GM19438 (cell line): Measurements from ENCODE around the gene ZNF3.

Experiments
- ATAC-seq: cut with Tn5 transposase; IDR thresholded peaks from one replicate; pipeline ENCODE4 v1.9.1; 2021; ENCODE audit warnings: low read depth; ENCODE audit not compliant: unreplicated experiment

ZNF3 gene

DNA sequence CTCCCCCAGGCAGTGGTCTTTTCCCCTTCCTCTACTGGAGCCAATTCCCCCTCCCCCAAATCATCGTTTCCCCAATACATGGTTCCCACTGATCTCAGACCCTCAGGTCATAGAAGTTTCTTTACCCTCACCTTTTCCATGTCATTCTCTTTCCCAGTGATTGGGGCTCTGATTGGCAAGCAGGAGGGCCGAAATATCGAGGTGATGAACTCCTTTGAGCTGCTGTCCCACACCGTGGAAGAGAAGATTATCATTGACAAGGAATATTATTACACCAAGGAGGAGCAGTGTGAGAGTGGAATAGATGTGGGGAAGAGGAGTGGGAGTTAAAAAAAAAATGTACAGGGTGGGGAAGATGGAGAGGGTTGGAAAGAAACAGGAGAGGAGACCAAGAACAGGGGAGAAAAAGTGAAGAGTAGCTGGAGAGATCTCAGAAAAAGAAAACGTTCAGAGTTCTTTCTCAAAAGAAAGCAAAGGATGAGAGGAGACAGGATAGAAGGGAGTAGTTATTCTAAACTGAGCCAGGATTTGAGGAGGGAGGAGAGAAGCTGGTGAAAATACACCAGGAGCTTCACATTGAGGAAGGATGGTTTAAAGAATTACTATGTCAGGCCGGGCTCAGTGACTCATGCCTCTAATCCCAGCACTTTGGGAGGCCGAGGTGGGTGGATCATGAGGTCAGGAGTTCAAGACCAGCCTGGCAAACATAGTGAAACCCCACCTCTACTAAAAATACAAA lies 8.1 kb upstream of the ZNF3 start:
- ATAC-seq, result no peak

DNA sequence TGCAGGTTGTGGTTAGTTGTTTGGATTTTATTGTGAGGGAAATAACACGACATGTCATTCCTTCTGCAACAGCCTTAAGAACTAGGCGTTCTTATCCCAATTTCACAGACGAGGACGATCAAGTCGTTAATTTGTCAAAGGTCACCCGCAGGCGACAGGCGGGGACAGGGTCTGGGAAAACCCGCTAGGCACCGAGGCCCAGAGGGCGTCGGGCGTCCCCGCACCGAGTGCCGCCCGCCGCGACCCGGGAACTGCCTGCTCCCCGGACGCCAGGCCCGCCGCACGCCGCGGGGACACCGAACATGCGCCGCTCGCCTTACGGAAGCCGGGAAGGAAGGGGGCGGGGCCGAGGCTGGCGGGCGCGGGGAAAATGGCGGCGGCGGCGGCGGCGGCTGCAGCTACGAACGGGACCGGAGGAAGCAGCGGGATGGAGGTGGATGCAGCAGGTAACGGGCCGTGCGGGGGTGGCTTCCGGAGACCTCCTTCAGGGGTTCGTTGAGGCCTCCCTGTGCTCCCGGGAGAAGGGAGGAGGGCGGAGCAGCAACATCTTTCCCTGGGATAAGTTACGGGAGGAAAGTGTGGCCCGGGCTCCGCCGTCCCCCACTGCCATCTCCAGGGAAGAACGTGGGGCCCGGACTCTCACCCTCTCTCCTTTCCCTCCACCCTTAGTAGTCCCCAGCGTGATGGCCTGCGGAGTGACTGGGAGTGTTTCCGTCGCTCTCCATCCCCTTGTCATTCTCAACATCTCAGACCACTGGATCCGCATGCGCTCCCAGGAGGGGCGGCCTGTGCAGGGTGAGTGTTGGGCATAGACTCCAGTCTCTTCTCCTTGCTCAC lies 7.3 kb upstream of the ZNF3 start, which contains the start of gene COPS6:
TSS of gene COPS6 (plus strand) at position 349 of the 837 bp plus-strand sequence. CDS start at position 371, 22 bp downstream.
- peak; percentile 47 for ATAC-seq

DNA sequence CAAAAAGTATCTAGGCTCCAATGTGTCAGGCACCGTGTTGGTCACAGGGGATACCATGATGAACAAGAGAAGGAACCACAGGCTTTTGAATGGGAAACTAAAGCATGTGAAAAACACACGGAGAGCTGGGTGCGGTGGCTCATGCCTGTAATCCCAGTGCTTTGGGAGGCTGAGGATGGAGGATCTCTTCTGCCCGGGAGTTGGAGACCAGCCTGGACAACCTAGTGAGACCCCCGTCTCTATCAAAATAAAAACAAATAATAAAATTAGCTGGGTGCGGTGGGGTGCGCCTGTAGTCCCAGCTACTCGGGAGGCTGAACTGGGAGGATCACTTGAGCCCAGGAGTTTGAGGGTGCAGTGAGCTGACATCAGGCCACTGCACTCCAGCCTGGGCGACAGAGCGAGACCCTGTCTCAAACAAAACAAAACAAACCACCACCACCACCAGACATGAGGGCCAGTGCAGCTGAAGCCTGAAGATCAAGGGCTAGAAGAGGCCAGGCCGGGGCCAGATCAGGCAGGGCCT lies 6.6 kb upstream of the ZNF3 start:
- no peak for ATAC-seq

DNA sequence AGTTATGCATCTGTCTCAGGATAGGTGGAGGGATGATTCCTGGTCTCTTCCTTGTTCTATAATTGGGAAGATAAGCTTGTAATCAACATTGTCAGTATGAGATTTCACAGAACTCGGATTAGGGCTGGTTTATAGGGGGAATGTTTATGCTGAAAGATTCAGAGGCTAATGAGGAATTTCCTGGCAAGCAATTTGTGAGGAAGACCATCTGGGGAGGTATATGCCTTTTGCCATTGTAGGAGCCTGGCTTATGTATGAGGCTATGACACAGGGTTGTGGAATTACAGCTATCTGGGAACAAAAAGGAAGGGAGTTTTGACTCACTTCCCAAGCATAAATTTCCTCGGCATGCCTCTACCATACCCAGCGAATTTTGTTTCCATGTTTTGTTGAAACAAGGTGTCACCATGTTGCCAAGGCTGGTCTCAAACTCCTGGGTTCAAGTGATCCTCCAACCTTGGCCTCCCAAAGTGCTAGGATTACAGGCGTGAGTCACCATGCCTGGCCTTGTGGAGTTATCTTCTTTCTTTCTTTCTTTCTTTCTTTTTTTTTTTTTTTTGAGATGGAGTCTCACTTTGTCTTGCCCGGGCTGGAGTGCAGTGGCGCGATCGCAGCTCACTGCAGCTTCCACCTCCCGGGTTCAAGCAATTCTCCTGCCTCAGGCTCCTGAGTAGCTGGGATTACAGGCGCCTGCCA lies 5.7 kb upstream of the ZNF3 start:
- no peak for ATAC-seq

DNA sequence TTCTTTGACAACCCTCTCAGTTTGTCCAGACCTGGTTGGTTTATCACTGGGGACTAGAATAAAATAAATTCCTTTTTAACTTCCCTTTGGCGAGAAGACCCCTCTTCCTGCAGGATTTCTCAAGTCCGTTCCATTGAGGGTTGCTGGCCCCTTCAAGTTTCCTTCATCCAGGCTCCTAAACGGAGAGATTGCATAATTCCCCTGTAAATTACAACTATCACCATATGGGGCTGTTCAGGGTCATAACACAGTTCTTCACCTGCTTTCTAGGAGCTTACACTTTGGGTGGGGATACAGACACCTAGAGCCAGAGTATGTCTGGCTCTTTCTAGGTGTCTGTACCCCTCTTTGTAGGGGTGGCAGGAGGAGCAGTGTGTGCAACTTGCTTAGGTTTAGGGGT lies 4.0 kb upstream of the ZNF3 start:
- no peak for ATAC-seq

DNA sequence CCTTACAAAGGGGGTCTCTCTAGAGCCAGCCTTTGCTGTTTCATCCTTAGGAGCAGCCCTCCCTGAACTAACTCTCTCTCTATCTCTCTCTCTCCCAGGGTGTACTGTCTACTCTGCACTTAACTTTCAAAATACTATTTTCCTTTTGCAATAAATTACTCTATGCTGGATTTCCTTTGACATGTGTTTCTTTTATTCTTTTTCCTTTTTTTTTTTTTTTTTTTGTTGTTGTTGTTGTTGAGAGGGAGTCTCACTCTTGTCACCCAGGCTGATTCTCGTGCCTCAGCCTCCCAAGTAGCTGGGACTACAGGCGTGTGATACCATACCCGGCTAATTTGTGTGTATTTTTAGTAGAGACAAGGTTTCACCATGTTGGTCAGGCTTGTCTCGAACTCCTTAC lies 1.5 kb upstream of the ZNF3 start:
- ATAC-seq, result no peak

DNA sequence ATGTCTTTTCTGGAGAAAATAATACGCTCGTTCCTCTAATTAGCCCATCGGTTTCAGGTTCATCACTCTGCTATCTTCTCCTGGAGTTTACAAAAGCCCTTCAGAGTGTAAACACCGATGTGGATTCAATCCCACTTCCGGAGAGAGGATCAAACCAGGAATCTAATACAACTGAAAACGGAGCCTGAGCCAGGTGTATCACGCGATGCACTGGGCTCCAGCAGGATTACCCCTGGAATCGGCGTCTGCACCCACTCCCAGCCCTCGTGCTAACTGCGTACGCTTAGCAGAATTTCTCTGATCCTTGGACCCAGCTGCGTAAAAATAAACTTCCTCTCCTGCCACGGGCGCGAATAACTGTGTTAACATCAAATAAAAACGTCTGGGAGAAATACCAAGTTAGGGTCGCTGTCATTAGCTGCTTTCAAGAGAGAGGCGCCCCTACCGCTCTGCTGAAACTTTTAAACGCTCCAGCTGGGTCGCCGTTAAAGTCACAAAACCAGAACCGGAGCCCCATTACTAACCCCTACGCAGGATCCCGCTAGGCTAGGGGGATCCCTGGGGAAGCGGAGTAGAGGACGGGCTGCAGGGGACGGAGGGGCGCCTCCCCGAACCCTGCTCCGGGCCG lies 502 bp downstream of the ZNF3 start:
- ATAC-seq, result peak; percentile 22

DNA sequence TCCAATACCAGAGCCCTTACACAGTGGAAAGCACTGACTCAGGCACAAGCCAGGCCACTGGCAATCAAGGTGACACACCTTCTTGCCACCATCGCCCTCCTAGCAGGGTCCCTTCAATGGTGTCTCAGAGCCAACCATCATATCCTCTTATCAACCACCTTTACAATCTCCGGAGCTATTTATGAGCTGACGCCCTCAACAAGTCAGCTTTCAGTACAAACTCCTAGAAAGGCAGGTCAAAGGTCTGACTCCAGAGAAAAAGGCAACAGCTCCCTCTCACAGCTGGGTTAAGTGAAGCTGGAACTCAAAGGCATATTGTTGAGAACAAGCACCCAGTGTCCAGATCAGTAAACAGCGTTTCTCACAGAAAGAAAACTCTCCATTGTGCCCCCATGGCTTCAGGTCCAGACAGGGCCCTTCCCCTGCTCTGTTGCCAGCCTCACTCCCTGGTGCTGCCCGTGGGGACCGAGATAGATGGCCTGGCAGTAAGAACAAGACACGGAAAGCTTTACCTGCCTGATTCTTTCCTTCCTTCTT lies 2.4 kb downstream of the ZNF3 start:
- ATAC-seq, result no peak

DNA sequence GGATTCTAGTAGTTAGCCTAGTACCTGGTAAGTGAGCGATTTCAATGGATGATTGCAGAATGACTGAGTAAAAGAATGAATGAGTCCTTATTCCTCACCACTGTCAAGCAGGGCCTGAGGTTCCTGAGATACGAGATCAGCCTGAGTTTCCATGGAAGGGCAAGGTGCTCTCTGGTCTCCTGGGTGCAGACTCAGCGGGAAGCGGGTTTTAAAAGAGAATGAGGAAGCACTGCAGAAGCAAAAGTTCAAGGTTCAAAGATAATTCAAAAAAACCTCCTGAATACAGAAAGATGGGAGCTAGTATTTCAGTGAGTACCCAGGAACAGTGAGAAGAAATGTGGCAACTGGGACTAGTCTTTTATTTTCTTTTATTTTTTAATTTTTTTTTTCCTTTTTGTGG lies 4.3 kb downstream of the ZNF3 start:
- no peak for ATAC-seq

DNA sequence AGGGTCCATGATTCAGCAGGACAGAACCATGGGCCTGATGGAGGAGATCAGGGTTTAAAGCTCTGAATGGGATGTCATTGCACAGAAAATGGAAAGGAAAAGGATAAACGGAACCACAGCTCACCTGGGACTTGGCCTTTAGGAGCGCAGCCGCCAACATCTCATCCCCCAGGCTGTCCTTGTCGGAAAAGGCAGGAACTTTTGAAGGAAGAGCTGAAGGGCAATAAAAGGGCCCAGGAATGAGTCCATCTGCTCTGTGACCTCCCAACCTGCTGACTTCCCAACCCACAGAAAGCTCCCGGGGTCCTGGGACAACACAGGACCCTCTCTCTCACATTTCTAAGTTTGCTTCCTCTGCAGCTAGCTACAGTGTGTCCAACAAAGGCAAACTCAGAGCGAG lies 6.1 kb downstream of the ZNF3 start:
- ATAC-seq, result no peak

DNA sequence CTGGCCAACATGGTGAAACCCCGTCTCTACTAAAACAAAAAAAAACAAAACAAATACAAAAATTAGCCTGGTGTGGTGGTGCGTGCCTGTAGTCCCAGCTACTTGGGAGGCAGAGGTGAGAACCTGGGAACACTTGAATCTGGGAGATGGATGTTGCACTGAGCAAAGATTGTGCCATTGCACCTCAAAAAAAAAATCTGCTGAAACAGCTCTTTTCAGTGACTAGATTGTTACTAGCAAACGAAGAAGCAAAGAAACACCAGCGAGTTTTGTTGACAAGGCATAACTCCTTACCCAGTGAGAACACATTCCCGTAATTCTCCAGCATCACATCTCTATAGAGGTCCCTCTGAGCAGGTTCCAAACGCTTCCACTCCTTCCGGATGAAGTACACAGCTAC lies 6.7 kb downstream of the ZNF3 start:
- ATAC-seq, result no peak

DNA sequence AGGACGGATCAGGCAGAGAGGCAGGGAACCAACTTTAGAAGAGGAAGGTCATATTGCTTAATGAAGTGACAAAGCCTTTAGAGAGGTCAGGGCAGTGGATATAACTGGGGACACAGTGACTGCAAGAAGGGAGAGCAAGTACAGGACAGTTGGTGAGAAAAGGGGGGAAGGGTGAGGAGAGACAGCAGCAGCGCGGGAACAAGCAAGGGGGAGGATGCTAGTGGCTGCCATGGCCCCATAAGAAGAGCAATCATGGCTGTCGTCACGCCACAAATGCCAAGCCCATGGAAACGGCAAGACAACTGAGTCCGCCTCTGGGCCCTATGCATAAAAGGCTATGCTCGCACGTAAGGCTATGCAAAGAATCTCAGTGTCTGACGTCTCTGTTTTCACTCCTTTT lies 9.1 kb downstream of the ZNF3 start:
- no peak for ATAC-seq

DNA sequence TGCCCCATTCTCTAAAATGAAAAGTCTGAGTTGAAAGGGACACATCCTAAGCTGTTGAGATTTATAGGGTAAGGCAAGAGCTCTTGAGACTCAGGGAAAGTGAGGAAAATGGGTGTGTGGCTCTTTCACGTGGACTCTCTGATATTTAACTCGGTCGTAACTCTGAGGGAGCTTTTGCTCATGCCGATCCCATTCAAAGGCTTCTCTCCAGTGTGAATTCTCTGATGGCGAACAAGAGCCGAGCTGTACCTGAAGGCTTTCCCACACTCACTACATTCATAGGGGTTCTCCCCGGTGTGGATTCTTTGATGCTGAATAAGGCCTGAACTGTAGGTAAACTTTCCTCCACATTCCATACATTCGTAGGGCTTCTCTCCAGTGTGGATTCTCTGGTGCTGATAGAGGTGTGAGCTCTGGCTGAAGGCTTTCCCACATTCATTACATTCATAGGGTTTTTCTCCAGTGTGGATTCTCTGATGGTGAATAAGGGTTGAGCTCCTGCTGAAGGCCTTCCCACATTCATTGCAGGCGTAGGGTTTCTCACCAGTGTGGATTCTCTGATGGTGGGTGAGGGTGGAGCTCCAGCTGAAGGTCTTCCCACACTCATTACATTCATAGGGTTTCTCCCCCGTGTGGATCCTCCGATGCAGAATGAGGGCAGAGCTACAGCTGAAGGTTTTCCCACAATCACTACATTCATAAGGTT lies 10.4 kb downstream of the ZNF3 start:
- ATAC-seq, result no peak

DNA sequence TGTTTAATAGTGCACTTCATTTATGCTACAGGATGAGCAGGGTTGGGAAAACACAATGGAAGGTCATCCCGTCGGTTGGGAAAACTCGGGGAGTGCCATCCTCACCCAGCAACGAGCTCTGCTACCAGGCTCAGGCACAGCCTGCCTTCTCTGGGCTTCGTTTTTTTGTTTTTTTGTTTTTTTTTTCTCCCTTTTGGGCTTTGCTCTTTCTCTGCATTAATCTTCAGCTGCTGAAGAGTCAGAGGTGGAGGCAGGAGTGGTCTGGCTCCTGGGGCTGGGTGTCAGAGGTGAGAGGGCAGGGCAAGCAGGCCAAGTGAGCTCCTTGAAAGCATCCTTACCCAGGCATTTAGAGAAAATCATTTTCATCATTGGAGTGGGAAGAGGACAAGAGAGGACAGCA lies 11.5 kb downstream of the ZNF3 start:
- no peak for ATAC-seq

DNA sequence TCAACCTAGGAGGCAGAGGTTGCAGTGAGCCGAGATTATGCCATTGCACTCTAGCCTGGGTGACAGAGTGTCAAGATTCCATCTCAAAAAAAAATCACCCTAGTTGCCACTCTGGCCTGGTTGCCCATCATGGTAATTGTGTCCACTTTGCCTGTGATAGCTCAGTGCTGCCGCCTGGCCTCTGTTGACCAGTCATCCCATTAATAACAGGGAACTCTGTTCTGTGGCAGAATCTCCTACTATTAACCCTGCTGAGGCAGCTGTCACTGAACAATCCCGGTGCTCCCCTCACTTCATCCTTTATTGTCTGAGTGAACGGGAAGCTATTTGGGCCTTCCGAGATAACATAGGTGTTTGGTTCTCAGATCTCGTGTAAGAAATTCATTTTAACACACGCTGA lies 14.6 kb downstream of the ZNF3 start:
- ATAC-seq, result no peak

DNA sequence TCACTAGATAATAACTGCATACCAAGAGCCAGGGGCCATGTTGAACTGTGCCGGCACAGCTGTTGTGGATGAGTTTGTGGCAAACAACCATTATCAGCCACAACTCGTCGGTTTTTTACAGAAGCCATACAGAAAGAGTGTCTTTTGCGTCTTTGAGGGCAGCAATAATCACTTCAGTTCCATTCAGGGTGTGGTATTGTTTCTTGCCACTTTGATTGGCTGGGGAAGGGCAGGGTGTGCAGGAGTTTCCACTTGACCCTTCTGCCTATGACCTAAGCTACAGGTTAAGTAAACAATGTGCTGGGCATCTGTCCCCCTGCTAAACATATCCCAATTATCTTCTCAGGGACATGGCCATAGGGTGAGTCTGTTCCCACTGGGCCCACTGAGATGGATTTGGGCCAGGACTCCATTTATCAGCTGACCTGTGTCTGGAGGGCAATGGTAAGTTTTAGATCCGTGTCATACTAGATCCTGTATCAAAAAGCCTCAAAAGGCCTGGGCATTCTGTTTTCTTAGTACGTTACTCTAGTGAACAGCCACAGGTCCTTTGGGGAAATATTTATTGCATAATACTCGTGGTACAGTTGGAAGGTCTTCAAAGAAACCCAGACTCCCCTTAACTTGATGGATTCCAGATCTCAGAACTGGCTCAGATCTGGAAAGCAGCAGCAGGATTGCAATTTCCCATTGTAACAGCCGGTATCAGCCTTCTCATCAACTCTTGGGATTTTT lies 15.9 kb downstream of the ZNF3 start:
- no peak for ATAC-seq

DNA sequence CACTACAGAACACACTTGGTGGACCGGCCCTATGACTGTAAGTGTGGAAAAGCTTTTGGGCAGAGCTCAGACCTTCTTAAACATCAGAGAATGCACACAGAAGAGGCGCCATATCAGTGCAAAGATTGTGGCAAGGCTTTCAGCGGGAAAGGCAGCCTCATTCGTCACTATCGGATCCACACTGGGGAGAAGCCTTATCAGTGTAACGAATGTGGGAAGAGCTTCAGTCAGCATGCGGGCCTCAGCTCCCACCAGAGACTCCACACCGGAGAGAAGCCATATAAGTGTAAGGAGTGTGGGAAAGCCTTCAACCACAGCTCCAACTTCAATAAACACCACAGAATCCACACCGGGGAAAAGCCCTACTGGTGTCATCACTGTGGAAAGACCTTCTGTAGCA lies 17.4 kb downstream of the ZNF3 start:
- ATAC-seq, result no peak

DNA sequence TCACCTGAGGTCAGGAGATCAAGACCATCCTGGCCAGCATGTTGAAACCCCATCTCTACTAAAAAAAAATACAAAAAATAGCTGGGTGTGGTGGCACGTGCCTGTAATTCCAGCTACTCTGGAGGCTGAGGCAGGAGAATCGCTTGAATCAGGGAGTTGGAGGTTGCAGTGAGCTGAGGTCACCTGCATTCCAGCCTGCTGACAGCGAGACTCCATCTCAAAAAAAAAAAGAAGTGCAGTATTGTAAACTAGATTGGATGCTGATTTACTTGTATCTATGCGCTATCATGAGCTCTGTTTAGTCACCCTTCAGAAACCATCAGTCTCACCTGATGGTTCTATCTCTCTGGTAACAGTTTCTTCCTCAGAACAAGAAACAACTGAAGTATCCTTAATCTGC lies 18.1 kb downstream of the ZNF3 start:
- ATAC-seq, result no peak

DNA sequence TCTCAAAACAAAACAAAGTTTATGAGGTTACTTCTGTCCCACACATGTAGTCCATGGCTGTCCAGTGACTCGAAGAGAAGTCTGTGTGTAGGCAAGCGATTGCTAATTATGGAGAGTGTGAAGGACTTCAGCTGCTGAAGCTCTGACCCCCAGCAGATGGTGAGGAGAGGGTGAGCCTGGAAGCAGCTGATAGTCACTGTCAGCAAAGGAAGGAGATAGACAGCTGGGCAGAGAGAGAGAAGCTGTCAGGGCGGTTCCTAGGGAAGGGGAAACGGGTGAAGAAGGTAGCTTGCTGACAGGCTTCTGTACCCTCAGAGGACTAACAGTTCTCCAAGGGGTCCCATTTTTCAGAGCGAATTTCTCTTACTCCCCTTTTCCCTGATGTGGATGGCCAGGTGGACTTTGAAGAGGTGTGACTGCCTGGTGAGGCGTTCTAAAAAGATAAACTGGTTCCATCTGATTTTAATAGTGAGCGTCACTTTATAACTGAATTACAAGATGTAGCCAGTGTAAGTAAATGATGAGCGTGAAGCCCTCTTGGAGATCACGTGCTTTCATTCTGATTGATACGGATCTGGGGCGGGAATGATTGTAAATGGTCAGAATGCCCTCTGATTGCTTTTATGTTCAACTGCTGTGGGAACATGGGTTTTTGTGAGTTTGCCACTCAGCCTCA lies 19.9 kb downstream of the ZNF3 start:
- no peak for ATAC-seq
